NCI-H524 treated with DMSO at 0.1 percent for 48 hours (cell line): ENCODE data around the gene ARHGEF26.
"Not testable (repeated sequence)": the region's sequence is repeated elsewhere in the genome, so short reads cannot be mapped to it uniquely, and the experiment has no call there.

Experiments used
- DNase-seq: peaks from one replicate; lab custom pipeline; 2025; lab: John Stamatoyannopoulos, UW

ARHGEF26 gene, protein sequence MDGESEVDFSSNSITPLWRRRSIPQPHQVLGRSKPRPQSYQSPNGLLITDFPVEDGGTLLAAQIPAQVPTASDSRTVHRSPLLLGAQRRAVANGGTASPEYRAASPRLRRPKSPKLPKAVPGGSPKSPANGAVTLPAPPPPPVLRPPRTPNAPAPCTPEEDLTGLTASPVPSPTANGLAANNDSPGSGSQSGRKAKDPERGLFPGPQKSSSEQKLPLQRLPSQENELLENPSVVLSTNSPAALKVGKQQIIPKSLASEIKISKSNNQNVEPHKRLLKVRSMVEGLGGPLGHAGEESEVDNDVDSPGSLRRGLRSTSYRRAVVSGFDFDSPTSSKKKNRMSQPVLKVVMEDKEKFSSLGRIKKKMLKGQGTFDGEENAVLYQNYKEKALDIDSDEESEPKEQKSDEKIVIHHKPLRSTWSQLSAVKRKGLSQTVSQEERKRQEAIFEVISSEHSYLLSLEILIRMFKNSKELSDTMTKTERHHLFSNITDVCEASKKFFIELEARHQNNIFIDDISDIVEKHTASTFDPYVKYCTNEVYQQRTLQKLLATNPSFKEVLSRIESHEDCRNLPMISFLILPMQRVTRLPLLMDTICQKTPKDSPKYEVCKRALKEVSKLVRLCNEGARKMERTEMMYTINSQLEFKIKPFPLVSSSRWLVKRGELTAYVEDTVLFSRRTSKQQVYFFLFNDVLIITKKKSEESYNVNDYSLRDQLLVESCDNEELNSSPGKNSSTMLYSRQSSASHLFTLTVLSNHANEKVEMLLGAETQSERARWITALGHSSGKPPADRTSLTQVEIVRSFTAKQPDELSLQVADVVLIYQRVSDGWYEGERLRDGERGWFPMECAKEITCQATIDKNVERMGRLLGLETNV

DNA sequence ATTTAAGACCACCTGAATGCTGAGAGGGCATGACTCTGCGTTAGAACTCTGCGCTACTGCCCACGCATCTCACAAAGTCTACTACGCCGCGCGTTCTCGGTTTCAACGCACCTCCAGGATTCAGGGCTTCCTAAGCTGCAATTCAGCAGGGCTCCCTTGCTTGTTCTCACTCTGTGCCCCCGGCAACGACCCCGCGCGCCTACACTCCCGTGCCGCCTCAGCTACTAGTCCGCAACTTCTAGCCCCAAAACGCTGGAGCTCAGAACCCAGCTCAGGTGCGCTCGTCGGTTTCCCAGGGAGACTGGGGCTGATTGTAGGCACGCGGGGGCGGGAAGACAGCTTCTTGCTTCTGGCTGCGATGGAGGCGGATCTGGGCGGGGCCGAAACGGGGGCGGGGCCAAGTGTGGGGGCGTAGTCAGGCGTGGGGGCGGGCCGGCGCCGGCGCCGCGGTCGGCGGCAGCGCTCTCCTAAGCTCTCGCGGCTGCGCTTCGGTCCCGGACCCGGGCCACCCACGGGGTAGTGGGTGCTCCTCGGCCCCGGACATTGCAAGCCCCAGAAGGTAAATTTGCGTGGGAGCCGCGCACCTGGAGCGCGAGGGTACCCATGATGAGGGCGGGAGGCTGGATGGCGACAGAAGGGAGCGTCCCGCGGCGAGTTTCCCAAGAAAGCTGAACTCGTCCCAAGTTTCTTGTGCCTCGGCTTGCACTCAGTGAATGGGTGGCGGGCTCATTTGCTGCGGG lies at the start of gene ARHGEF26:
TSS of gene ARHGEF26 (plus strand) at position 430 of the 740 bp plus-strand sequence. CDS start 603 bp downstream, outside the sequence.
- peak; percentile 56 for DNase-seq

DNA sequence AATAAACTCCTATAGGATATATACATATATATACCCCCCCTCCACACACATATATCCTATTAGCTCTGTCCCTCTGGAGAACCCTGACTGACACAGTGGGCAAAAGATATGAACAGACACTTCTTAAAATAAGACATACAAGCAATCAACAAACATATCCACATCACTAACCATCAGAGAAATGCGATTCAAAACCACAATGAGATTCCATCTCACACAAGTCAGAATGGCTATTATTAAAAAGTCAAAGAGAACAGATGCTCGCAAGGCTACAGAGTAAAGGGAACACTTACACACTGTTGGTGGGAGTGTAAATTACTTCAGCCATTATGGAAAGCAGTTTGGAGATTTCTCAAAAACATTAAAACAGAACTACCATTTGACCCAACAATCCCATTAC lies 46.2 kb upstream of the ARHGEF26 start:
- DNase-seq: no peak

DNA sequence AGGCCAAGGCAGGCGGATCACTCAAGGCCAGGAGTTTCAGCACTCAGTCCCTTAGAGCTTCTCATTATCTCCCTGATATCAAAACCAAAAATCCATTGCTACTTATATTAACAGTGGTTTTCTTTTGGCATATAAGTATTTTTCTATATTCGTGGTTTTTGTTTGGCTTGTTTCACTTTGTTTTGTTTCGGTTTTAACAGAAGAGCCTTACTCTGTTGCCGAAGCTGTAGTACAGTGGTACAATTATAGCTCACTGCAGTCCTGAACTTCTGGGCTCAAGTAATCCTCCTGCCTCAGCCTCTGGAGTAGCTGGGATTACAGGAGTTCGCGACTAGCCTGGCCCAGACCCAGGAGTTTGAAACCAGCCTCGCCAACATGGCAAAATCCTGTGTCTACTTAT lies 42.5 kb upstream of the ARHGEF26 start:
- DNase-seq: no peak

DNA sequence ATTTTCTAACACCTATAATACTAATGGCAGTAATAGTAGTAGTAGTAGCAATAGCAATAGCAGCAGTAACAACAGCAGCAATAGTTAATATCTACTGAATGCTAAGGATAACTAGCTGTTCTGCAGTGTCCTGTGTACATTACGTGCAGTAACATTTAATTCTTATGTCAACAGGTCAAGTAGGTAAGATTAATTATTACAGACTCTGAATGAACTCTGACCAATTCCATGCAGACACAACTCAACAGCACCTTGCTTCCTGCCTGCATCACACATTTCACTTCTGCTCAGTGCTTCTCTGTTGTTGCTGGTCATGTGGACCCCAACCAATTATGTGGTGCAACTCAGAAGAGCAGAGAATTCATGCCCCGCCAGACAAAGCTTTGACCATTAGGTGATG lies 39.9 kb upstream of the ARHGEF26 start:
- DNase-seq: no peak

DNA sequence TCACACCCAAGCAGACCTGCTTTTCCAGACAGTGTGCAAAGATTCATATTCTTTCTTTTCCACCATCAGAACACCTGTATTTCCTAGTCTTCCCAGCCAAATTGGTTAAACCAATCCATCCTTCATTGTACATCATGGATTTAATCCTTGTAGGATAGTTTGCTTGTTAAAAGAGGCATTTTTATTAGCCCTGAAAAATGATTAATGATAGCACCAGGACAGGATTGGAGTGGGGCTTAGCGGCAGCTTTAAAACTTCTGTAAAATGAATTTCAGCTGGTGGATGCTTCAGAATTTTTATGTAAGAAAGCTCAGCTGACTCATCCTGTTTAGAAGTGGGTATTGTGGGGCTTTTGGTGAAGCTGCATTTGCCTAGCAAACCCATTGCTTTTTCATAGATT lies 36.1 kb upstream of the ARHGEF26 start:
- DNase-seq: no peak

DNA sequence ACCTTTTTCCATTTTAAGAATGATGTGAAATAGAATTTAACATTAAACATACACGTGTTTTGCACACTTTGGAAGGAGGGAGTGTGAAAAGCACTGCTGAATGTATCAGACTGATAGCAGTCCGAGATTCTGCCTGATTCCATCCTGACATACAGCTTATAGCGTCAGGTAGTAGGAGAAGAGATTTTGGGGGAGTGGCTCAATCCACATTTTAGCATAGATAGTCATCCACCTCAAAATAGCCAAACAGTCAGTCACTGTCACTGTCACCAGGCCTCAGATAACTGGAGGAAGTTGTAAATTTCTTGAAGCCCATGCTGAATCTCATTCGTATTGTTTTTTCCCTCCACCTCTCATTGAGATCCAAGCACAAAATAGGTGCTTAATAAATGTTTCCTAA lies 35.4 kb upstream of the ARHGEF26 start:
- no peak for DNase-seq

DNA sequence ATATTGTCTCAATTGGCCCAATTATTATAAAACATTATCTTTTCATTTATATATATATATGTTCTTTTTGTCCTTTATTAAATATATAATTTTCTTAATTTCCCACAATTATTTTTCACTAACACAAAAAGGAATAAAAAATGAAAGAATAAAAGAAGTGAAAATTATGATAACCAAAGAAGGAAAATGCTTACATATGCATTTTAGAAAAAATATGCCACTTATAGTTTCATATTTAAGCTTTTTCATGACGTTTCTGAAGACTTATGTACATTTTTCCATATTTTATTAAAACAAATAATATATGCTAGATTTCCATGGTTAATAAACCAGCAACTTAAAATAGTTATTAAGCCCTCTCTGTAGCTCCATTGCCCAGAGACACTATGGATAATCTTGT lies 34.9 kb upstream of the ARHGEF26 start:
- no peak for DNase-seq

DNA sequence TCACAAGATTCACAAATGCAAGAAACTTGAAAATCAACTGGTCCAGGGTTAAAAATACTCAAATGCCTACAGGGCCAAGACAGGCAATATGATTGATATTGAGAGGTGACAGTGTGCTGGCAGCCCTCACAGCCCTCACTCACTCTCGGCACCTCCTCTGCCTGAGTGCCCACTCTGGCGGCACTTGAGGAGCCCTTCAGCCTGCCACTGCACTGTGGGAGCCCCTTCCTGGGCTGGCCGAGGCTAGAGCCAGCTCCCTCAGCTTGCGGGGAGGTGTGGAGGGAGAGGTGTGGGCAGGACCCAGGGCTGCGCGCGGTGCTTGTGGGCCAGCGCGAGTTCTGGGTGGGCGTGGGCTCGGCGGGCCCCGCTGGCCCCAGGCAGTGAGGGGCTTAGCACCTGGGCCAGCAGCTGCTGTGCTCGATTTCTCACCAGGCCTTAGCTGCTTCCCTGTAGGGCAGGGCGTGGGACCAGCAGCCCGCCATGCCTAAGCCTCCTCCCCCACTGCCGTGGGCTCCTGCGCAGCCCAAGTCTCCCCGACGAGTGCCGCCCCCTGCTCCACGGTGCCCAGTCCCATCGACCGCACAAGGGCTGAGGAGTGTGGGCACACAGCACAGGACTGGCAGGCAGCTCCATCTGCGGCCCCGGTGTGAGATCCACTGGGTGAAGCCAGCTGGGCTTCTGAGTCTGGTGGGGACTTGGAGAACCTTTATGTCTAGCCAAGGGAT lies 33.3 kb upstream of the ARHGEF26 start:
- not testable (repeated sequence) for DNase-seq

DNA sequence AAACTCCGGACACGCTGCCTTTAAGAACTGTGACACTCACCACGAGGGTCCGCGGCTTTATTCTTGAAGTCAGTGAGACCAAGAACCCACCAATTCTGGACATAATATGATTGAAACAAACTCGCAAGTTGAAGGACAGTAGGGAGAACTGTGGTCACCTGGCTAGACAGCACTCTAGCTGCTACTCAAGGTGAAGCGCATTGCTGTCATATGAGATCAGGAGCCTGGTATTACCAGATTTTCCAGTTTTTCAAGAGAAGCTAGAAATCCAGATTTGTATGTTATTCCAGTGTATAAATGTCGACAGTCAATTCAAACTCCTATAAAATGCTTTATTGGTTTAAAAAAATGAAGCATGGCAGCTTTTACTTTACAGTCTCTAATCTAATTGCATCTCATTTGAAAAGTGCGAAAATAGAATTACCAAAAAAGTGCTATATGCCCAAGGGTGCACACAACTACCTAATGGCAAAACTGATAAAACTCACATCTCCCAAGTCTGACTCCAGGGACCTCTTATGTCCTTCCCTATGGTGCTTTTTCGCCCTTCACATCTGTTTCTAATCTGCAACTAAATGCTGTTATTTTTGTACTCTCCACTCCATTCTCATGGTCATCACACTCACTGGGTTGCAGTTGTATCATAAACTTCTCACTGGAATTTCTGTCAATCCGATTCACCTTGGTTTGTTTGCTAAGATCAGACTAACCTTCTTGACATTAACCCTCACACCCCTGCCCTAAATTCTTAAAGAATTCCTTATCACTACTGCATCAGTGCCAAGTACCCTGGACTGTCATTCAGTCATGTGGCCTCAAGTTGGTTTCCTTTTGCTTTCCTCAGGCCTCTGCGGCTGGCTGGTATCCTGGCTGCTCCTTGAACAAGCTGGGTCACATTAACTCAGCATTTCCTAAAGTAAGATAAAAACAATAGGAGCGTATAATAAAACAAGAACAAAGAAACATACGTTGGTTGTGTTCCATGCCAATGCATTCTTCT lies 31.5 kb upstream of the ARHGEF26 start:
- DNase-seq: no peak

DNA sequence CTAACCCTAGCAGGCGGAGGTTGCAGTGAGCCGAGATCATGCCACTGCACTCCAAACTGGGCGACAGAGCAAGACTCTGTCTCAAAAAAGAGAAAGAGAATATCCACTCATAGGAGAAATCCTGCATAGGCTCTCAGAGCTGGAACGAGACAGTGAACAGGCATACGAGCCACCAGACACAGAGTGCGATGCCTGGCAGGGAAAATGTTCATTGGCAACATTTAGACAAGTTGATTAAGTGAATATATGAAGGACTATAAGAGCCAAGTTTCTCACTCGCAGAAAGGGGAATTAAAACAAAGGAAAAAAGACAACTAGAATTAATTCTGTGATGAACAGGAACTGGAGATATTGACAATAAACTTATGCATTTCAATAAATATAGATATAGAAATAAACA lies 27.1 kb upstream of the ARHGEF26 start:
- DNase-seq: no peak

DNA sequence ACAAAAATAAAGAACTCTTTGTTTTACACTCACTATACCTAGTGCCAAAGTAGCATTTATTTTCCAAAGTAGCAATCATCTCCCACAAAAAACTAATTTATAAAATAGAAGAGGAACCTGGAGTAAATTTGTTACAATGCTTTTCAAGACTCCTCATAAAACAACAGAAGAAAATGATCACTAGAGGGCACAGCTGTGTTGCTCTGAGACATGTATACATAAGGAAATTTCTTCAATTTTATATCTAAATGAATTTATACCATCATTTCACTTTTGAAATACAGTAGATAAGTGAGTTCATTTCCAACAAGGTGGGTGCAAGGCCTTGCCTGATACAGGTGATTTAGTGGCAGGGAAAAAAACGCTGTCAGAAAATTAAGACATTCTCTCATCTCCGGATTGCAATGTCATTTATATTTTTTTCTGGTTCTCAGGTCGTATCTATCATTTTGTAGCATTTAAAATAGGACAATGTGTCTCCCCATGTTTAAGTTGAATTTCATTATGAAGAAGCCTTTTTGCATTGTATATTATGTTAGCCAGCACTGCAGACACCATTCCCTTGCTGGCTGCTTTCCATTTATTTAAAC lies 25.3 kb upstream of the ARHGEF26 start:
- no peak for DNase-seq

DNA sequence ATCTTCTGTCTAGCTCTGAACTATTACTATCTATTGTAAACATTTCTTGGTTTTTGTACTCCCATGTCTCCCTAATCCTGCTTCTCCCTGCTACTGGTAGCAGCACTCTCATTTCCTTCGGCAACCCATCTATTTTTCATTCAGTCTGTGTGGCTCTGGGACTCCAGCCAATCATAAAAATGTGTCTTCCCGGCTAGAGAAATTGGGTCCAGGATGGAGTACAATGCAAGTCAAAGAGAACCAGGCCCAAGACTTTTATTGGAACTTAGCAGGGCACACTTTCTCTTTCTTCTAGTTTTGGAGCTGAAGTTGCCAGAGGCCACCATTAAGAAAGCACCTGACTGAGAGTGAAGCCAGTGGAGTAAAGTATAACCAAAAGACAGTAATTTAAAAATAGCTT lies 22.8 kb upstream of the ARHGEF26 start:
- DNase-seq: no peak

DNA sequence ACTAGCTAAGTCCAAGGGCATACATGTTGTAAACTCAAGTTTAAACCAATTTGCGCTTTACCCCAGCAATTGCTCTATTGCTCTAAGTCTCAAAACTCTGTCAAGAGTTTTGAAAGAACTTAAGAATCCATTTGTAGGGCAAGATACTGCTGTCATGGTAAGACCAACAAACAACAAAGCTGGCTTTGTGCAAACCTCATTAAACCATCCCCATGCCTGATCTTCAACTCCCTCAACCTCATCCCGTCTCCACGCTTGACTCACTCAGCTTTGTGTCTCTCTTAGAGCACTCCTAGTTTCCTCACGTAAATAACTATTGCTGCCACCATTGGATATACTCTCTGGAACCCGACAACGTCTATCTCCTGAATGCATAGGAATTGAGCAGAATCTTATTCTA lies 20.6 kb upstream of the ARHGEF26 start:
- DNase-seq: no peak

DNA sequence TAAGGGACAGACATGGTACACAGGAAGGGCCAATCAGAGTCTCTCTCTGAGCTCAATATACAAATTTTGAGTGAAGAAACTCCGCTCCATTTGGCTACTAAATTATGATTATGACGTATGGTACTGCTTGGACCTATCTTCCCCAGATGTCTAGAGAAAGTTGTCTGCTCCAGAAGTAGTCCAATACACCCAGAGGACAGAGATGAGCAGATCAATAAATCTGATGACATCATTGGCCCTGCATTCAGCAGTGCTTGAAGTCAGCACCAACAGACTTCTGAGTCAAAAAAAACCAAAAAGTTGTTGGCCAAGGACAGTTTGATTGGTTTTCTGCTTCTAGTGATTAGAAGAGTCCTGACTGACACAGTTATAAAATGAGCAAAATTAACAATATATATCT lies 19.9 kb upstream of the ARHGEF26 start:
- no peak for DNase-seq

DNA sequence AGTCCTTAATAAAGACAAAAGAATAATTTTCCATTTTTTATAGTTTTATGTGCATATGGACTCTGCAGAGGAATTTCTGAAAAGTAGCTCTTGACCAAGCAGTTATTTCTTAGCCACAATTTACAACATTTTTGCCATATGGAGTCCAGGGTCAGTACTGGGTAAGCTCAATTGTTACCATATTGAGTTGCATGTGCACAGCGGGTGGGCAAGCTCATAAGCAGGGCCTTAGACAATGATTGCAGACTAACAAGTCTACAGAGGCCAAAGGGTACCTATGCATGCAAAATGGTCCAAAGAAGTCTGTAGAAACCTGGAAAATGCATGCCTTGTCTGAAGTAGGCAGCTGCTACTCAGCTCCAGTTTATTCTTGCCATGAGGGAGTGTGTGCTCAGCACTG lies 19.0 kb upstream of the ARHGEF26 start:
- peak; percentile 60 for DNase-seq

DNA sequence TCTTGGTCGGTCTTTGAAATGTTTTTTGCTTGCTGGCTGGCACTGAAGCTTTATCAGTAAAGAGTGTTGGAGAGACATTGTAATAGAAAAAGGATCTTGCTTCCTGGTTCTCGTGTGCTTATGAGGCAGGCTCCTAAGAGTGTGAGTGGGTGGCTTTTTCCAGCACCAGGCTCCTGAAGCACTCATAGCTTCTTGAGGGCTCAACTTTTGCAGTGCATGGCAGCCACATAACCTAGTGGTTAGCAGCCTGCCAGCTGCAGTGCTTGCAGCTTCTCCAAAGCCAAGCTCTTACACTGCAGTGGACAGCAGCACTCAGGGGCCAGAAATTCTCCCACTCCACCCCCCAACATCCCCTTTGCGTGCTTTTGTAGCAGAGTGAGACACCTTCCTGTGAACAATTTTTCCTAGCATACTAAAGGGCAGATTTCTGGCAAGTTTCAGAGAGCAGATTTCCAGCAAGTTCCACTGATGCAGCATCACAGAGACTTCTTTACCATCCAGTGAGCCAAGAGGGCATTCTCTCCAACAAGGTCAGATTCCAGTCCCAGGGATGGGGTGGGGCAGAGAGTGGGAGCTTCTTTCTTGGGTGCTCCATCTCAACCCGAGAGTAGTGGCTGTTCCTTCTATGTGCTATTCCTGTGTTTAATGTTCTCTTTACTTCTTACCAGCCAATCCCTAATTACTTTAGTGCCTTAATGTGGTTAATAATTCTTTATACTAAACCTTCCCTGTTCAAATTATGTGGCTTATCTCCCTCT lies 15.8 kb upstream of the ARHGEF26 start:
- no peak for DNase-seq

DNA sequence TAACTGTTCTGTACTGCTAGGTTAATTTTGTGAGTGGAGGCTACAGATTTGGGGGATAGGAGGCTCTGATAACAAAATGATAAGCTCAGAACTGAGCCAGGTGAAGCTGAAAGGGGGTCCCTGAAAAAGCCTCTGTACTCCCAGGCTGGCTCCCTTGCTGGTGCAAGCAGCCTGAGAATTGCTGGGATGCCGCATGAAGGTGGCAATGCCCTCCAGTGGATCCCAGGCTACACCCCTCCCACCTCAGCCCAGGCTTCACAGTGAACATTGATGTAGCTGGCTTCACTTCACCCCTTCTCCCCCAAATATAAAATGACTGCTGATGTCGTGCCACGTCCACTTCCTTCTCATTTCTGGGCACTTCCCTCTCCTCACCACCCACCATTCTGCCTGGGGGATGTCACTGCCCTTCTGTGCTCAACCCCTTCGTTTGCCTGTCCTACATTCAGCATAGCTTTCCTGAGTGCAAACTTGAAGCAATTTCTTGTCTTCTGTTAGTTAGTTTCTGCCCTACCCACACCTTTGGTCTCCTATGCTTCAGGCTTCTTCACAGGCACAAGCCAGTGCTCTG lies 9.7 kb upstream of the ARHGEF26 start:
- DNase-seq: no peak

DNA sequence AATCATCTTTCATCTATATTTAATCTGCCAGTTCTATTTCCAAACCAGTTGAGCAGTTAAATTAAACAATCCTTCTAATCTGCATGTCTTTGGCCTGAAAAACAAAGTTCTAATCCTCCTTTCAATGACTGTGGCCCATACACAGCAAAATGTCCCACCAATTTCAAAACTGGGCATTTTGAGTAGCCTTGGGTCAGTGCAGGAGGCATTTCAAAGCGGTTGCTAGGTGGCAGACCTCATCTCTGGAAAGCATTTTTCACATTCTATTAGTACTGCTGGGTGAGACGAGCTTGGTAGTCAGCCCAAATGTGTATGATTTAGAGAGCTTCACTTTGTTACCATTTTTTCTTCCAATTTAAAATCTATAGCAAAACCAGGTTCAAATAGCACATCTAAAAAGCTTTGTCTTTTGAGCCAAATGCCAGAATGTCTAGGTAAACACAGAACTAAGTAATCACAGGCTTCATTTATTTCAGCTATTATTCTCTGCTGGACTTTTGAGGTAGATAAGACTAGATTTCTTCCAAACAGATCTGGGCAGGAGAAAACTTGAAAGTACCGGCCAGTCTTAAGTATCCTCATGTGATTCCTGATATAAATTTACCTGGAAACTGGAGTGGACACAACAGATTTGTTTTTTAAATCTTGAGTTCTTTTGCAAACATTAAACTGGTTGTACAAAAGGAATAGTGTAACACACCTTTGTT lies 8.9 kb upstream of the ARHGEF26 start:
- no peak for DNase-seq
